HG03342 (cell line): ENCODE results near the gene NDST1.
A peak's percentile ranks its signal among the peaks of the same experiment; 100 is the strongest.

Experiments used
- ATAC-seq: cut with Tn5 transposase; IDR thresholded peaks from one replicate; pipeline ENCODE4 v1.9.1; 2021; ENCODE audit warnings: mild to moderate bottlenecking, moderate library complexity; ENCODE audit not compliant: unreplicated experiment

The NDST1 gene

GRCh38 chr5:150540615-150541396 lies 32.9 kb downstream of the NDST1 start:
- ATAC-seq, result no peak

- ATAC-seq, result no peak
Observed at GRCh38 chr5:150541397-150541675, 33.4 kb downstream of the NDST1 start.

GRCh38 chr5:150541895-150542294 lies 34.0 kb downstream of the NDST1 start:
- ATAC-seq, result no peak

- no peak for ATAC-seq
Observed at GRCh38 chr5:150542933-150543445, 35.1 kb downstream of the NDST1 start.

GRCh38 chr5:150544611-150545219 lies 36.8 kb downstream of the NDST1 start:
- ATAC-seq, result peak; percentile 93

GRCh38 chr5:150545246-150545645 lies 37.3 kb downstream of the NDST1 start:
- no peak for ATAC-seq

- no peak for ATAC-seq
Observed at GRCh38 chr5:150548123-150548522, 40.2 kb downstream of the NDST1 start.

GRCh38 chr5:150549735-150550134 lies 41.8 kb downstream of the NDST1 start:
- ATAC-seq, result no peak

GRCh38 chr5:150550286-150550685 lies 42.4 kb downstream of the NDST1 start:
- no peak for ATAC-seq

GRCh38 chr5:150551066-150551465 lies 43.1 kb downstream of the NDST1 start:
- no peak for ATAC-seq

- no peak for ATAC-seq
Observed at GRCh38 chr5:150553402-150553801, 45.5 kb downstream of the NDST1 start.

- no peak for ATAC-seq
Observed at GRCh38 chr5:150553911-150554310, 46.0 kb downstream of the NDST1 start.

GRCh38 chr5:150554857-150555256 lies 46.9 kb downstream of the NDST1 start:
- ATAC-seq, result no peak

- no peak for ATAC-seq
Observed at GRCh38 chr5:150556106-150556505, 48.2 kb downstream of the NDST1 start.

GRCh38 chr5:150556859-150557508 lies 49.1 kb downstream of the NDST1 start:
- no peak for ATAC-seq

GRCh38 chr5:150557509-150557872 lies 49.6 kb downstream of the NDST1 start:
- ATAC-seq, result no peak

- no peak for ATAC-seq
Observed at GRCh38 chr5:150558088-150558621, 50.2 kb downstream of the NDST1 start.

GRCh38 chr5:150559088-150559487 lies 51.2 kb downstream of the NDST1 start:
- no peak for ATAC-seq

GRCh38 chr5:150559701-150560100 lies 51.8 kb downstream of the NDST1 start:
- ATAC-seq, result no peak

- ATAC-seq, result peak; percentile 77
Observed at GRCh38 chr5:150560401-150561191, 52.7 kb downstream of the NDST1 start.

GRCh38 chr5:150561192-150561512 lies 53.2 kb downstream of the NDST1 start:
- ATAC-seq, result no peak
